A549 (cell line): ENCODE data around the gene BCAS3. TPM values are rescaled to one million over a fixed set of nuclear protein-coding genes. Genes with fewer than 3 reads are reported as not detected.
A peak's percentile ranks its signal among the peaks of the same experiment; 100 is the strongest.

Experiments
- ATAC-seq, 2 experiments: fragments of 200-7000 bp in 1 of 2; fragments of >200 bp in 1 of 2; cut with Nextera tagmentation in 1 of 2; cut with Tn5 transposase in 1 of 2; 3 replicates each; pipeline versions ENCODE4 v1.8.0 to v1.9.1; 2018 to 2020; ENCODE audit warnings: mild to moderate bottlenecking in 1 of 2, moderate library complexity in 1 of 2
- CTCF ChIA-PET: fragments of 300-600 bp; sonication (Branson Sonifier 250); formaldehyde crosslinking; extraction: SDS; loops from one replicate; lab custom pipeline; 2021; ENCODE audit warnings: antibody characterized with exemption, inconsistent platforms; lab: Yijun Ruan, JAX
- POLR2A ChIA-PET: fragments of 350-600 bp; formaldehyde crosslinking; extraction: SDS; loops from one replicate; lab custom pipeline; 2021; ENCODE audit warnings: antibody characterized with exemption, inconsistent platforms; lab: Yijun Ruan, JAX
- DNase-seq, 2 experiments: peaks; one replicate each; pipeline versions ENCODE4 v3.0.0 to v3.0.0-alpha.2; 2011 to 2016; ENCODE audit warnings: low read depth in 1 of 2, low spot score in 1 of 2
- FAIRE-seq: peaks from 2 replicates; lab custom pipeline; 2011; peaks lifted over from hg19 to GRCh38; lab: Jason Lieb, UNC
- H3K27ac ChIP-seq, 2 experiments: fragments of >200 bp; sonication (Bioruptor Twin); formaldehyde crosslinking; 3 replicates each; pipeline ENCODE4 v1.5.1; 2016 to 2017
- H3K4me1 ChIP-seq: fragments of >200 bp; sonication (Bioruptor Twin); formaldehyde crosslinking; 3 replicates; pipeline ENCODE4 v1.6.1; 2016
- H3K4me2 ChIP-seq: fragments of >200 bp; sonication (Bioruptor Twin); formaldehyde crosslinking; 3 replicates; pipeline ENCODE4 v1.6.1; 2016
- H3K4me3 ChIP-seq: fragments of >200 bp; sonication (Bioruptor Twin); formaldehyde crosslinking; 3 replicates; pipeline ENCODE4 v1.5.1; 2016
- H3K9me3 ChIP-seq: fragments of >200 bp; sonication (Bioruptor Twin); formaldehyde crosslinking; 3 replicates; pipeline ENCODE4 v1.6.1; 2016
- CBX2 ChIP-seq: fragments of 200-600 bp; sonication (generic); IDR thresholded peaks from 2 replicates; pipeline ENCODE4 v1.6.1; 2016; ENCODE audit warnings: low read depth, mild to moderate bottlenecking, borderline replicate concordance
- CEBPB ChIP-seq, 2 experiments: fragments of >200 bp in 1 of 2; sonication (Bioruptor Twin) in 1 of 2; formaldehyde crosslinking in 1 of 2; IDR thresholded peaks; 2 replicates each; pipeline ENCODE4 v1.6.1; 2012 to 2016
- CHD2 ChIP-seq: fragments of 150-350 bp; IDR thresholded peaks from 2 replicates; pipeline ENCODE4 v1.6.1; 2014; ENCODE audit warnings: low read length; ENCODE audit not compliant: partially characterized antibody
- CHD4 ChIP-seq: fragments of 200-600 bp; sonication (generic); IDR thresholded peaks from 2 replicates; pipeline ENCODE4 v1.6.1; 2016; ENCODE audit warnings: antibody characterized with exemption, mild to moderate bottlenecking, borderline replicate concordance
- EHF ChIP-seq: fragments of 250-450 bp; sonication (Bioruptor Pico); IDR thresholded peaks from 2 replicates; pipeline ENCODE4 v1.5.0; 2020; ENCODE audit warnings: mild to moderate bottlenecking
- EHMT2 ChIP-seq: fragments of 200-600 bp; sonication (generic); IDR thresholded peaks from 2 replicates; pipeline ENCODE4 v1.6.1; 2016; ENCODE audit warnings: antibody characterized with exemption, low read depth, mild to moderate bottlenecking, moderate library complexity
- EP300 ChIP-seq, 2 experiments: fragments of >200 bp; sonication (Bioruptor Twin); formaldehyde crosslinking; IDR thresholded peaks; 2 replicates in 1 of 2; 3 replicates in 1 of 2; pipeline ENCODE4 v1.6.1; 2016 to 2017
- FOSL2 ChIP-seq, 2 experiments: fragments of 450-650 bp in 1 of 2; fragments of >200 bp in 1 of 2; sonication (Bioruptor Twin) in 1 of 2; formaldehyde crosslinking; IDR thresholded peaks; 2 replicates each; pipeline versions ENCODE4 v1.5.0 to v1.6.1; 2016 to 2020; ENCODE audit warnings: mild to moderate bottlenecking in 1 of 2, moderate library complexity in 1 of 2
- HDAC2 ChIP-seq: fragments of 200-600 bp; sonication (generic); IDR thresholded peaks from 2 replicates; pipeline ENCODE4 v1.6.1; 2016
- HOXA7 ChIP-seq: fragments of 250-450 bp; sonication (Bioruptor Pico); IDR thresholded peaks from 2 replicates; pipeline ENCODE4 v1.5.0; 2020; ENCODE audit warnings: mild to moderate bottlenecking, moderate library complexity
- HOXB13 ChIP-seq: fragments of 250-450 bp; sonication (Bioruptor Pico); IDR thresholded peaks from 2 replicates; pipeline ENCODE4 v1.5.0; 2020; ENCODE audit warnings: low read depth, mild to moderate bottlenecking, moderate library complexity
- HOXB5 ChIP-seq: fragments of 250-450 bp; sonication (Bioruptor Pico); IDR thresholded peaks from 2 replicates; pipeline ENCODE4 v1.5.0; 2020; ENCODE audit warnings: mild to moderate bottlenecking, moderate library complexity
- KDM1A ChIP-seq: fragments of 200-600 bp; sonication (generic); IDR thresholded peaks from 2 replicates; pipeline ENCODE4 v1.6.1; 2016; ENCODE audit warnings: low read depth, mild to moderate bottlenecking
- KDM5A ChIP-seq: fragments of 200-600 bp; sonication (generic); IDR thresholded peaks from 2 replicates; pipeline ENCODE4 v1.6.1; 2016; ENCODE audit warnings: antibody characterized with exemption, mild to moderate bottlenecking
- MAFK ChIP-seq: fragments of 450-650 bp; IDR thresholded peaks from 2 replicates; pipeline ENCODE4 v1.6.1; 2014; ENCODE audit not compliant: partially characterized antibody
- MYC ChIP-seq: IDR thresholded peaks from 2 replicates; pipeline ENCODE4 v1.6.1; 2012; ENCODE audit warnings: mild to moderate bottlenecking, inconsistent platforms, low read length, improper control_type of control experiment, borderline replicate concordance
- NR3C1 ChIP-seq: fragments of >200 bp; sonication (Bioruptor Twin); formaldehyde crosslinking; IDR thresholded peaks from 3 replicates; pipeline ENCODE4 v1.6.1; 2017
- PBX3 ChIP-seq: IDR thresholded peaks from 2 replicates; pipeline ENCODE4 v1.6.1; 2012
- PHF8 ChIP-seq: fragments of 200-600 bp; sonication (generic); IDR thresholded peaks from 2 replicates; pipeline ENCODE4 v1.6.1; 2016; ENCODE audit warnings: low read depth, mild to moderate bottlenecking, antibody characterized with exemption, moderate library complexity, borderline replicate concordance
- POLR2A ChIP-seq: IDR thresholded peaks from 2 replicates; pipeline ENCODE4 v1.6.1; 2012; ENCODE audit warnings: mild to moderate bottlenecking, low read length
- RCOR1 ChIP-seq: fragments of 150-350 bp; IDR thresholded peaks from 2 replicates; pipeline ENCODE4 v1.6.1; 2014; ENCODE audit warnings: antibody characterized with exemption, low read length, low read depth
- RNF2 ChIP-seq: fragments of 200-600 bp; sonication (generic); IDR thresholded peaks from 2 replicates; pipeline ENCODE4 v1.6.1; 2016; ENCODE audit warnings: low read depth, mild to moderate bottlenecking, antibody characterized with exemption, moderate library complexity, borderline replicate concordance
- USF2 ChIP-seq: fragments of 450-650 bp; IDR thresholded peaks from 2 replicates; pipeline ENCODE4 v1.6.1; 2014; ENCODE audit warnings: antibody characterized with exemption
- ZFP36 ChIP-seq: fragments of 450-650 bp; IDR thresholded peaks from 2 replicates; pipeline ENCODE4 v1.6.1; 2014; ENCODE audit warnings: borderline replicate concordance; ENCODE audit not compliant: partially characterized antibody
- ZNF302 ChIP-seq: fragments of 250-450 bp; sonication (Bioruptor Pico); IDR thresholded peaks from 2 replicates; pipeline ENCODE4 v1.9.0; 2021; ENCODE audit warnings: inconsistent platforms, mild to moderate bottlenecking, moderate library complexity
- ZSCAN20 ChIP-seq: fragments of 250-450 bp; sonication (Bioruptor Pico); IDR thresholded peaks from 2 replicates; pipeline ENCODE4 v1.8.0; 2022; ENCODE audit warnings: mild to moderate bottlenecking, moderate library complexity
- WGBS: methylation state at CpG from one replicate; pipeline ENCODE4 v1.1.6; 2017; ENCODE audit errors: missing lambda C conversion rate; 5-methylcytosine and 5-hydroxymethylcytosine counted together
- polyA plus RNA-seq, 4 experiments: library from polyadenylated mRNA; depleted of rRNA in 3 of 4; stranded (reverse); fragments of >200 nt; fragmentation: RNase III in 1 of 4; extraction: RNeasy Plus Mini Kit Qiagen cat#74134 plus additional on column Dnase treatment in 1 of 4; gene quantifications; 2 replicates in 3 of 4; 3 replicates in 1 of 4; pipeline ENCODE4 v1.2.3, GENCODE V29; 2011 to 2017
- TF ChIP-seq, protein P1 (sequence below): fragments of >200 bp; sonication (Bioruptor Twin); formaldehyde crosslinking; IDR thresholded peaks from 2 replicates; pipeline ENCODE4 v1.6.1; 2016
- TF ChIP-seq, protein P2 (sequence below): fragments of 250-450 bp; sonication (Bioruptor Pico); IDR thresholded peaks from 2 replicates; pipeline ENCODE4 v1.5.0; 2021; ENCODE audit warnings: mild to moderate bottlenecking, moderate library complexity, borderline replicate concordance

The BCAS3 gene
- polyA plus RNA-seq, 2 of the 4 experiments (the other 2 are of a cell fraction) = 14.7 to 43.4 TPM

DNA sequence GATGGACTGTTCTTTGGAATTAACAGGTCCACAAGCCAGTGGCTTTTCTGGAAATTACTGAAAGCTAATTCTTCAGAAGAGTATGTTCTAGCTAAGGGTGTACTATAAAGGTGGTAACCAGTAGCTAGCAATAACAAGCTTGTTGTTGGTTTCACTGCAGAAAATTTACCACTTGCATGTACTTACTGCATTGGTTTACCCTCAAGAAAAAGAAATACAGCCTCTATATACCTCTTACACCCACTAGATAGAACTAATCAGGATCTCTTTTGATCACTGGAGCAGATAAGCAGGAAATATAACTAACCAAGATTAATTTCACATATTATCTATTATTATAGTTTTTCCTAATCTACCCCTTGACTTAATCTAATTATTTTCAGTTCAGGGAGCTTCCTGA, 537.1 kb downstream of the BCAS3 start:
- Histone ChIP-seq H3K4me2 (no peak overlapping the region), H3K4me3 (no peak overlapping the region), H3K4me1 (peaks cover 15% of the 10 kb centered on the region; the same call in 2 of the 3 replicates), H3K9me3 (no peaks in the 10 kb centered on the region), H3K27ac (no peak overlapping the region)
- DNase-seq = no peak
- ChIA-PET POLR2A (interaction anchor here (1.2 kb wide), 1 partner anchor 12 kb away, joined by 3 read pairs; no protein-coding TSS in a partner anchor), CTCF (interaction anchor here (0.6 to 0.8 kb wide), 3 partner anchors 64 to 198 kb away, joined by 3 read pairs; no protein-coding TSS in a partner anchor)
- TF ChIP-seq EHMT2 (no peak), NR3C1 (no peak), KDM5A (no peak), FOSL2 (IDR thresholded peaks at IDR 0.05) (no peak), FOSL2 (CRISPR knock-in tag; IDR thresholded peaks at IDR 0.05) (no peak), HOXA7 (CRISPR knock-in tag) (no peak), USF2 (no peak), ZNF302 (CRISPR knock-in tag) (no peak), CBX2 (no peak), ZSCAN20 (CRISPR knock-in tag) (no peak)
- TF ChIP-seq, protein P1, sequence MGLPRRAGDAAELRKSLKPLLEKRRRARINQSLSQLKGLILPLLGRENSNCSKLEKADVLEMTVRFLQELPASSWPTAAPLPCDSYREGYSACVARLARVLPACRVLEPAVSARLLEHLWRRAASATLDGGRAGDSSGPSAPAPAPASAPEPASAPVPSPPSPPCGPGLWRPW = no peak
- FAIRE-seq = no peak
- no peak for ATAC-seq

DNA sequence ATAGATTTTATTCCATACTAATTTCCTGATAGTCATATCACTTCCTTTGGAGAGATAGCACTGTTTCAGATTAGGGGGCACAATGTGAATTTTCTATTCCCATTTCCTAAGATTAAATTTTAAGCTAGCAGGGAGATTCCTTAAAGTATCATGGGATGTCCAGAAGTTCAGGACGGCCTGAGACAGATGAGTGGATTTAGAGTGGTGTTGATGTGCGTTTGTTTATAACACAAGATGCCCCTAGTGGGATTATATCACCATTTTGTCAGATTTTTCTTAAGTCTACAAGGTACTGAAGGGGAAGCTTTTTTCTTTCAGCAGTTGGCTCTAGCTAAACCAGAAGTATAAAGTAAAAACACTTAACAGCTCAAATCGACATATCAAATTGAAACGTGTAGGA, 538.4 kb downstream of the BCAS3 start:
- TF ChIP-seq USF2 (no peak), CHD2 (no peak), RNF2 (no peak), CHD4 (no peak), CEBPB (IDR thresholded peaks at IDR 0.05) (no peak), HOXB13 (CRISPR knock-in tag) (no peak), ZFP36 (no peak), EHMT2 (no peak), EP300 (IDR thresholded peaks at IDR 0.05) (no peak)
- TF ChIP-seq, all 56 proteins: peak for 0
- FAIRE-seq (no peak), ATAC-seq (no peak), DNase-seq (no peak)
- Histone ChIP-seq H3K4me2 (no peak overlapping the region), H3K4me3 (no peak overlapping the region), H3K4me1 (peaks cover 15% of the 10 kb centered on the region; the same call in 2 of the 3 replicates), H3K27ac (no peak overlapping the region), H3K9me3 (no peaks in the 10 kb centered on the region)
- CTCF ChIA-PET = interaction anchor here (1.0 kb wide), 1 partner anchor 10 kb away, joined by 3 read pairs; no protein-coding TSS in a partner anchor
- 92% methylated on average over 4 of the region's 4 CpGs for WGBS
- POLR2A ChIA-PET = no interaction called here

DNA sequence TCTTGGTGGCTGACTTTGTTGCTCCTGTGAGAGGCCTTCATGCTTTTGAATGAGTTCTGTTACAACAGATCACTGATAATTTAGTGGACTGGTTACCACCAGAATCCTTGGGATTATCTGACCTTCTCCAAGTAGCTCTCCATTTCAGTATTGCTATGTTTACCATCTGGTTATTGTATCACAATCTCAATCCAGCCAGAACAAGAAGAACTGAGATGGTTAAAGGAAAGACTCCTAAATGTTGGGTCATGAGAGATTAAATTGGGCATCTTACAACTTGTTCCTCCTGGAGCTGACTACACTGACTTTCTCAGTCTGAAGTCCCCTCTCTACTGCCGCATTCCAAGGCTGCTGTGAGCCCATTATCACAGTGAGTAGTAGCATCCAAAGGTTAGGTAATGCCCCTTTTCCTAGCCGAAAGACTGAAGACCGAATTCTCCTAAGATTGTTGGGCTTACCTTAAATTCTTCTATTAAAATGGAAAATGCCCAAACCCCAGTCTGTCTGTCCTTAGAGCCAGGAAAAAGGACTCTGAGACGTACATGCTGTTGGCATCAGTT, 540.3 kb downstream of the BCAS3 start:
- Histone ChIP-seq H3K4me1 (peaks cover 15% of the 10 kb centered on the region; the same call in 2 of the 3 replicates), H3K9me3 (no peaks in the 10 kb centered on the region), H3K4me2 (peak overlapping the region; percentile 29; the same call in 2 of the 3 replicates), H3K4me3 (no peak overlapping the region), H3K27ac (0 out of 6 replicates have a peak overlapping the region, but pooled peaks of 1 of the 2 experiments have one; percentile 4)
- CTCF ChIA-PET = interaction anchor here (1.1 to 2.8 kb wide), 5 partner anchors 10 to 476 kb away, joined by 3 to 9 read pairs (median 4); no protein-coding TSS in a partner anchor
- POLR2A ChIA-PET = no interaction called here
- FAIRE-seq = peak; percentile 13
- peak in 1 of 2 experiments; percentile 37; a peak in 2 of 6 replicates for ATAC-seq
- 82% methylated on average over 4 of the region's 4 CpGs for WGBS
- DNase-seq = no peak
- TF ChIP-seq PBX3 (no peak), EP300 (IDR thresholded peaks at IDR 0.05) (no peak), MYC (no peak), CHD2 (no peak), EHF (CRISPR knock-in tag) (no peak), MAFK (no peak), POLR2A (no peak), KDM1A (no peak), ZFP36 (no peak), CHD4 (no peak), HOXB5 (CRISPR knock-in tag) (no peak), KDM5A (no peak), HDAC2 (no peak), PHF8 (no peak), RCOR1 (no peak)
- TF ChIP-seq, protein P2, sequence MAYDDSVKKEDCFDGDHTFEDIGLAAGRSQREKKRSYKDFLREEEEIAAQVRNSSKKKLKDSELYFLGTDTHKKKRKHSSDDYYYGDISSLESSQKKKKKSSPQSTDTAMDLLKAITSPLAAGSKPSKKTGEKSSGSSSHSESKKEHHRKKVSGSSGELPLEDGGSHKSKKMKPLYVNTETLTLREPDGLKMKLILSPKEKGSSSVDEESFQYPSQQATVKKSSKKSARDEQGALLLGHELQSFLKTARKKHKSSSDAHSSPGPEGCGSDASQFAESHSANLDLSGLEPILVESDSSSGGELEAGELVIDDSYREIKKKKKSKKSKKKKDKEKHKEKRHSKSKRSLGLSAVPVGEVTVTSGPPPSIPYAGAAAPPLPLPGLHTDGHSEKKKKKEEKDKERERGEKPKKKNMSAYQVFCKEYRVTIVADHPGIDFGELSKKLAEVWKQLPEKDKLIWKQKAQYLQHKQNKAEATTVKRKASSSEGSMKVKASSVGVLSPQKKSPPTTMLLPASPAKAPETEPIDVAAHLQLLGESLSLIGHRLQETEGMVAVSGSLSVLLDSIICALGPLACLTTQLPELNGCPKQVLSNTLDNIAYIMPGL = no peak
